B cell (primary cell): Measurements from ENCODE around the gene SPAG5. TPM values are rescaled to one million over a fixed set of nuclear protein-coding genes. Genes with fewer than 3 reads are reported as not detected.

Experiments
- ATAC-seq: fragments of 200-7000 bp; cut with Tn5 transposase; one replicate; pipeline ENCODE4 v1.10.0; 2021; ENCODE audit warnings: low read depth, mild to moderate bottlenecking, moderate number of reproducible peaks, moderate library complexity
- CTCF ChIA-PET: fragments of 350-600 bp; sonication (Branson Sonifier 250); formaldehyde crosslinking; loops from one replicate; lab custom pipeline; 2021; ENCODE audit warnings: antibody characterized with exemption, inconsistent platforms; lab: Charles Lee
- POLR2A ChIA-PET: fragments of 350-600 bp; sonication (Branson Sonifier 250); formaldehyde crosslinking; loops from one replicate; lab custom pipeline; 2021; ENCODE audit warnings: antibody characterized with exemption; lab: Charles Lee
- DNase-seq: peaks from one replicate; pipeline ENCODE4 v3.0.0; 2013
- H2AFZ ChIP-seq: 2 replicates; pipeline ENCODE4 v1.6.1; 2012; ENCODE audit warnings: mild to moderate bottlenecking, low read depth, low read length; ENCODE audit not compliant: insufficient read depth, poor library complexity, severe bottlenecking
- H3K27ac ChIP-seq, 2 donors: 1 replicate in 1 of 2; 2 replicates in 1 of 2; pipeline ENCODE4 v1.5.1; 2012 to 2013; ENCODE audit warnings: low read length in 2 of 2, mild to moderate bottlenecking in 2 of 2, moderate library complexity in 1 of 2
- H3K27me3 ChIP-seq, 4 experiments: fragments of 200-600 bp in 1 of 4; sonication (generic) in 1 of 4; replicated peaks in 1 of 4; 1 replicate in 2 of 4; 2 replicates in 2 of 4; pipeline versions ENCODE4 v1.6.1 to v1.7.0; 2013 to 2016; ENCODE audit warnings: low read length in 3 of 4, mild to moderate bottlenecking in 2 of 4, mixed read lengths in 1 of 4, moderate library complexity in 1 of 4; ENCODE audit not compliant: insufficient read depth in 4 of 4, control insufficient read depth in 3 of 4; ENCODE audit errors: control extremely low read depth in 1 of 4
- H3K36me3 ChIP-seq, 2 experiments: replicated peaks in 1 of 2; 1 replicate in 1 of 2; 2 replicates in 1 of 2; pipeline versions ENCODE4 v1.6.1 to v1.7.1; 2013; ENCODE audit warnings: low read length in 1 of 2; ENCODE audit not compliant: insufficient read depth in 2 of 2, control insufficient read depth in 1 of 2; ENCODE audit errors: control extremely low read depth in 1 of 2, extremely low read depth in 1 of 2
- H3K4me1 ChIP-seq, 2 donors: fragments of 200-600 bp in 1 of 2; sonication (generic) in 1 of 2; 1 replicate in 1 of 2; 2 replicates in 1 of 2; pipeline versions ENCODE4 v1.5.1 to v1.6.1; 2013 to 2017; ENCODE audit warnings: low read length in 2 of 2; ENCODE audit not compliant: control insufficient read depth in 2 of 2, insufficient read depth in 2 of 2
- H3K4me2 ChIP-seq: replicated peaks from 2 replicates; pipeline ENCODE3; 2012; ENCODE audit warnings: mild to moderate bottlenecking, low read depth, low read length; ENCODE audit not compliant: poor library complexity, severe bottlenecking
- H3K4me3 ChIP-seq, 5 experiments: fragments of 200-600 bp in 1 of 5; sonication (generic) in 1 of 5; 1 replicate in 3 of 5; 2 replicates in 2 of 5; pipeline versions ENCODE4 v1.5.1 to v1.7.0; 2011 to 2016; ENCODE audit warnings: low read length in 4 of 5, mild to moderate bottlenecking in 4 of 5, low read depth in 2 of 5, control low read depth in 1 of 5, moderate library complexity in 1 of 5; ENCODE audit not compliant: insufficient read depth in 1 of 5; ENCODE audit errors: control extremely low read depth in 1 of 5, extremely low read depth in 1 of 5
- H3K79me2 ChIP-seq: fragments of 200-600 bp; sonication (generic); one replicate; pipeline ENCODE4 v1.6.0; 2016; ENCODE audit warnings: low read length; ENCODE audit not compliant: control insufficient read depth, insufficient read depth
- H3K9ac ChIP-seq: fragments of 200-600 bp; sonication (generic); 2 replicates; pipeline ENCODE4 v1.6.1; 2017; ENCODE audit warnings: mild to moderate bottlenecking, low read length, moderate library complexity
- H3K9me3 ChIP-seq, 3 donors: one replicate each; pipeline versions ENCODE4 v1.6.1 to v1.7.1; 2013; ENCODE audit warnings: low read length in 2 of 3; ENCODE audit not compliant: control insufficient read depth in 2 of 3, insufficient read depth in 1 of 3; ENCODE audit errors: control extremely low read depth in 1 of 3
- H4K20me1 ChIP-seq: 2 replicates; pipeline ENCODE4 v1.6.0; 2012; ENCODE audit warnings: mild to moderate bottlenecking, low read length; ENCODE audit not compliant: insufficient read depth, control insufficient read depth, poor library complexity, severe bottlenecking
- H3K27ac Mint-ChIP-seq: one replicate; pipeline ENCODE4 v1.8.0; 2021; ENCODE audit warnings: mixed read lengths
- H3K27me3 Mint-ChIP-seq: one replicate; pipeline ENCODE4 v1.8.0; 2021; ENCODE audit warnings: mixed read lengths
- H3K4me1 Mint-ChIP-seq: one replicate; pipeline ENCODE4 v1.8.0; 2021; ENCODE audit warnings: mixed read lengths
- H3K4me3 Mint-ChIP-seq: one replicate; pipeline ENCODE4 v1.8.0; 2021; ENCODE audit warnings: mixed read lengths
- H3K9me3 Mint-ChIP-seq: one replicate; pipeline ENCODE4 v1.8.0; 2022; ENCODE audit warnings: mixed read lengths; ENCODE audit not compliant: insufficient read depth
- EZH2 ChIP-seq: IDR thresholded peaks from 2 replicates; pipeline ENCODE4 v1.6.1; 2012; ENCODE audit warnings: borderline replicate concordance, low read depth, mild to moderate bottlenecking, moderate library complexity, low read length; ENCODE audit not compliant: insufficient read depth, poor library complexity, severe bottlenecking
- WGBS: methylation state at CpG from one replicate; pipeline ENCODE4 v1.1.5; 2013; ENCODE audit warnings: missing lambda C conversion rate; ENCODE audit not compliant: insufficient coverage; 5-methylcytosine and 5-hydroxymethylcytosine counted together
- intact Hi-C: fragments of 100-400 bp; cut with micrococcal nuclease; formaldehyde crosslinking; loops from one replicate; pipeline ENCODE4 v1.10.0; 2022
- polyA plus RNA-seq: library from polyadenylated mRNA; depleted of rRNA; stranded (reverse); fragments of >200 nt; gene quantifications from 2 replicates; pipeline ENCODE4 v1.2.3, GENCODE V29; 2012
- total RNA-seq, 2 donors: library from RNA; stranded (reverse); fragments of 120-200 nt in 1 of 2; gene quantifications; 1 replicate in 1 of 2; 2 replicates in 1 of 2; pipeline versions ENCODE4 v1.2.3 to v1.2.4, GENCODE V29; 2013 to 2022
- TF ChIP-seq, protein P1 (sequence below): fragments of 200-600 bp; IDR thresholded peaks from one replicate; pipeline ENCODE4 v1.8.0; 2022; ENCODE audit warnings: antibody characterized with exemption, mild to moderate bottlenecking

SPAG5 gene
- total and polyA plus RNA-seq, 2 donors (not counting 1 experiment from before 2014, with no cell fraction given), result 4.7 to 8.0 TPM

DNA sequence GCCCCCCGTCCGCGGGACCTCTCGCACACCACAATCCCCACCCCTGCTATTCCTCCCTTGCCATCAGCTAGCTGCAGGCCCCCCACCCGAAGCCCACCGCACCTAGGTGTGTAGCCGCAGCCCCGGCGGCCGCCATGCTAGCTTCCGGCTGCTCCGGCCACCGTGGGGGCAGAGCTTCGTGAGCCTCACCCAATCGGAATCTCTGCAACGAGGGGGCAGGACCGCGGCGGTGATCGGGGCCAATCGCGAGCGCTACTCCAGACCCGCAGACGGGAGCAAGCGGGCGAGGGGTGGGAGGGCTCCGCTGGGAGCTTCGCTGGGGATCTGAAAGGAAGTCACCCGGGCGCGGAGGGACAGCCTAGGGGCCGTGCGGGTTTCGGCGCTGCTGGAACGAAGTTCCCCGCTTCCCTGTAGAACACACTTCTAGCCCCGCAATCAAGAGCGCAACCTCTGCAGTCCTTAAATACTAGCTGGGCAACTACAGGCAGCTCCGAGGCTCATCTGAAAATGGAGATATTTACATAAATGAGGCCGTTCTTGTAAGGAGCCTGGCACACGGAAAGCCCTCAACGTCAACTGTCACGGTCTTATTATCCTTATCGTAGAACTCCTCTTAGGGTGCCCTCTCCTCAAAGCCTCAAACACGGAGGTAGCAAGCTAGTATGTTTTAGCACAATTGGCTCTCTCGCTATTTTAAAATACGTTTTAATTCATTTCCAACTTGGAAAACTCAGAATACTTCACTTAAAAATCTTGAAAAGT lies 27.3 kb downstream of the SPAG5 start, which contains the start of gene PIGS:
PIGS (minus strand) TSS at position 164 of the 762 bp plus-strand sequence; CDS start at position 136, 28 bp downstream.
- peak within 1 kb of the TSS; percentile 69 to 99 (median 86) for H3K4me3 ChIP-seq
- H3K4me1 Mint-ChIP-seq, result peaks cover 60% of the 10 kb centered on the region

More for the DNA sequence above, 27.3 kb downstream of the SPAG5 start, which contains the start of gene PIGS:
- Histone ChIP-seq H3K27me3 (no peaks in the 10 kb centered on the region), H3K4me2 (peak within 1 kb of the TSS; percentile 87), H3K79me2 (peaks cover 64% of the 10 kb centered on the region), H3K36me3 (peaks cover 0 to 6% of the 10 kb centered on the region in 2 experiments), H3K9ac (peak within 1 kb of the TSS; percentile 94), H4K20me1 (peaks cover 13% of the 10 kb centered on the region), H3K9me3 (no peaks in the 10 kb centered on the region), H3K4me1 (peaks cover 44 to 63% of the 10 kb centered on the region in 2 donors), H2AFZ (peak within 1 kb of the TSS; percentile 95), H3K27ac (peak within 1 kb of the TSS; percentile 74 to 80)
- Mint-ChIP-seq H3K27me3 (no peaks in the 10 kb centered on the region), H3K9me3 (no peaks in the 10 kb centered on the region), H3K4me3 (peak within 1 kb of the TSS; percentile 95), H3K27ac (peak within 1 kb of the TSS; percentile 93)
- POLR2A ChIA-PET, result interaction anchor here (0.6 to 2.3 kb wide), 7 partner anchors 20 to 380 kb away, joined by 3 to 14 read pairs (median 6); partner anchors contain the start of genes BLTP2, PHF12 and UNC119
- intact Hi-C loops, result loop anchor here (1.0 to 10.0 kb wide), 4 partner anchors 19 to 234 kb away; partner anchors contain the start of genes IFT20, PROCA1, RAB34 and RPL23A
- ATAC-seq, result peak; percentile 96
- no peak for TF ChIP-seq EZH2
- TF ChIP-seq, protein P1, sequence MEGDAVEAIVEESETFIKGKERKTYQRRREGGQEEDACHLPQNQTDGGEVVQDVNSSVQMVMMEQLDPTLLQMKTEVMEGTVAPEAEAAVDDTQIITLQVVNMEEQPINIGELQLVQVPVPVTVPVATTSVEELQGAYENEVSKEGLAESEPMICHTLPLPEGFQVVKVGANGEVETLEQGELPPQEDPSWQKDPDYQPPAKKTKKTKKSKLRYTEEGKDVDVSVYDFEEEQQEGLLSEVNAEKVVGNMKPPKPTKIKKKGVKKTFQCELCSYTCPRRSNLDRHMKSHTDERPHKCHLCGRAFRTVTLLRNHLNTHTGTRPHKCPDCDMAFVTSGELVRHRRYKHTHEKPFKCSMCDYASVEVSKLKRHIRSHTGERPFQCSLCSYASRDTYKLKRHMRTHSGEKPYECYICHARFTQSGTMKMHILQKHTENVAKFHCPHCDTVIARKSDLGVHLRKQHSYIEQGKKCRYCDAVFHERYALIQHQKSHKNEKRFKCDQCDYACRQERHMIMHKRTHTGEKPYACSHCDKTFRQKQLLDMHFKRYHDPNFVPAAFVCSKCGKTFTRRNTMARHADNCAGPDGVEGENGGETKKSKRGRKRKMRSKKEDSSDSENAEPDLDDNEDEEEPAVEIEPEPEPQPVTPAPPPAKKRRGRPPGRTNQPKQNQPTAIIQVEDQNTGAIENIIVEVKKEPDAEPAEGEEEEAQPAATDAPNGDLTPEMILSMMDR, result no peak
- 1% methylated on average over 39 of the region's 49 CpGs for WGBS
- DNase-seq, result peak; percentile 92
- CTCF ChIA-PET, result interaction anchor here (0.7 to 3.3 kb wide), 9 partner anchors 10 to 156 kb away, joined by 3 to 31 read pairs (median 4); no protein-coding TSS in a partner anchor
